GM21825 (cell line): ENCODE measurements around the gene MMS19.
"Not testable (repeated sequence)": the region's sequence is repeated elsewhere in the genome, so short reads cannot be mapped to it uniquely, and the experiment has no call there.

Source experiments
- ATAC-seq: cut with Tn5 transposase; IDR thresholded peaks from one replicate; pipeline ENCODE4 v1.9.1; 2021; ENCODE audit warnings: mild to moderate bottlenecking, moderate library complexity; ENCODE audit not compliant: unreplicated experiment

Gene MMS19

DNA sequence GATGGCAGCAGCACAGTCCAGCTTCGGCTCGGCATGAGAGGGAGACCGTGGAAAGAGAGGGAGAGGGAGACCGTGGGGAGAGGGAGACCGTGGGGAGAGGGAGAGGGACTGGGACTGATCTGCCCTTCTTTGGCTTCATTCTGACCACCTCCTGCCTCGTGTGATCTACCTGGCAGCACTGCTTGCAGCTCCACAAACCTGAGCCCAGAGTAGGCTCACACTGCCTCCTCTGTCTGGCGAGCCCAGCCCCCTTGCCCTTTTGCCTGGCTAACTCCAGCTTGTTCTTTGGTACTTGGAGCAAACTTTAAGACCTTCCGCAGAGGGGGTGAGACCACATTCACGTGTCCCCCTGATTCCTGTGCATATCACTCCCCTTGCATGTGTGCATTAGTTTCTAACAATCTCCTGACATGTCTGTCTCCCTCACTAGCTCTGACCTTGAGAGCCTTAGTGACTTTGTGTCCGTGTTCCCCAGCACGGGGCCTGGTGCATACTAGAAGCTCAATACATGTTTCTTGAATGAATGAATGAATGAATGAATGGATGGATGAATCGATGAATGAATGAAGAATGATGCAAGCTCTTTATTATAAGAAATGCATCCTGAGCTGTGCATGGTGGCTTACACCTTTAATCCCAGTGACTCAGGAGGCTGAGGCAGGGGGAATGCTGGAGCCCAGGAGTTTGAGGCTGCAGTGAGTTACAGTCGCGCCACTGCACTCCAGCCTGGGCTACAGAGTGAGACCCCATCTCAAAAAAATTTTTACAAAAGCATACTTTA is 31.7 kb upstream of the MMS19 start:
- ATAC-seq, result no peak

DNA sequence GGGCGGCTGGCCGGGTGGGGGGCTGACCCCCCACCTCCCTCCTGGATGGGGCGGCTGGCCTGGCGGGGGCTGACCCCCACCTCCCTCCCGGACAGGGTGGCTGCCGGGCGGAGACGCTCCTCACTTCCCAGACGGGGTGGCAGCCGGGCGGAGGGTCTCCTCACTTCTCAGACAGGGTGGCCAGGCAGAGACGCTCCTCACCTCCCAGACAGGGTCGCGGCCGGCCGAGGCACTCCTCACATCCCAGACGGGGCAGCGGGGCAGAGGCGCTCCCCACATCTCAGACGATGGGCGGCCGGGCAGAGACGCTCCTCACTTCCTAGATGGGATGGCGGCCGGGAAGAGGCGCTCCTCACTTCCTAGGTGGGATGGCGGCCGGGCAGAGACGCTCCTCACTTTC is 30.7 kb upstream of the MMS19 start:
- ATAC-seq, result not testable (repeated sequence)

DNA sequence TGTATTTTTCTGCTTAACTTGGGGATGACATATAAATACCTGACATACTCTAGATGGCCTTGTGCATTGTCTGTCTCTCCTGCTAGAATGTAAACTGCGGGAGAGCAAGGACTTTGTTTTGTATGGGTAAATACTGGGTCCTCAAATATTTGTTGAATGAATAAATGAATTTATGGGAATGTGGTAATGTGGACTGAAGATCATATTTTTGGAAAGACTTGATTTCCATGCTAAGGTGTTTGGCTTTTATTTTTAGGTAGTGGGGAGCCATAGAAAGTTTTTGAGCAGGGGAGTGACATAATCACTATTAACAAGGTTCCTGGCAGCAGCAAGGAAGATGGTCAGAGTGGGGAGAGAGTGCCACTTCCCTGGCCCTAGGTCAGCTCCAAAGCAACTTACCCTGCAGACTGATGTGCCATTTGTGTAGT is 27.5 kb upstream of the MMS19 start:
- ATAC-seq, result no peak

- ATAC-seq, result no peak
Measured at GRCh38 chr10:97525086-97525485, 26.9 kb upstream of the MMS19 start.

DNA sequence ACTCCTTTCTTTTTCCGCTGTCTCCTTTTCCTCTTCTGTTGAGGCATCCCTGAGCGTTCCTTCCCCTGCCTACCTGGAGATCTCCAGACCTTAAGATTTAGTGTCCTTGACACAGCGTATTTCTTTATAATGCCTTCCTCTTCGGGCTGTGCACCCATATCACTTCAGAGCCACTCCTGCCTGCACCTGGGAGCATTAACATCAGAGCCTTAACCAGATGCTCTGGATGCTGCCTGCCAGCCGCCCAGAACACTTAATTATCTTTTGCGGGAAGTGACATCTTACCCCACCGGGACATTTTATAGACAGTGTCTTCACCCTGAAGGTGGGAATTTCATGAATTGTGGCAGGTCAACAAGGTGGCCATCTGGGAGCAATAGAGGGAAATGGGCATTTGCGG is 24.7 kb upstream of the MMS19 start:
- no peak for ATAC-seq

- no peak for ATAC-seq
Measured at GRCh38 chr10:97522071-97522470, 23.8 kb upstream of the MMS19 start.

GRCh38 chr10:97520978-97521761 is 22.9 kb upstream of the MMS19 start:
- no peak for ATAC-seq

- ATAC-seq, result no peak
Measured at GRCh38 chr10:97520520-97520919, 22.3 kb upstream of the MMS19 start.

GRCh38 chr10:97519342-97519741 is 21.1 kb upstream of the MMS19 start:
- ATAC-seq, result no peak

GRCh38 chr10:97518301-97519043 is 20.2 kb upstream of the MMS19 start:
- no peak for ATAC-seq

DNA sequence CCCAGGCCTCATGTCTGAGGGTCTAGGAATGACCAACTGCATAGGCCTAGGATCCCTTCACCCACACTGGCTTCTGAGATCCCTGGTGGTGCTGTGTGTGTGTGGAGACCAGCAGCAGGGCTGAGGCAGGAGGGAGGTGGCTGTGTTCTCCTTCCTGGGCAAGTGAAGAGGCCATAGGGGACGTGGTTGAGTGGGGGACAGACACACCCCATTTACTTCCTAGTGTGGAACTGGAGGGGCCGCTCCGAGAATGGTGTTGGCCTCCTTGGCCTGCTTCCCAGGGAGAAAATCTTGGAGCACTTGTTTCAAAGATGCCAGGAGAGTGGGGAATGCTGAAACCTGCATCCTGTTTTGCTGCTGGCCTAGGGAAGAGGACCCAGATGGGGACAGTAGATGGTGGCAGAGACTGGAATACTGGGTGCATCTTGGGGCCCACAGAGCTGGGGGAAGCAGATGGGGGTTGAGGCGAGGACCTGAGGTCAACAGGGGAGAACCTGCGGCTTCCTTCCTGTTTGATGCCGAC is 19.6 kb upstream of the MMS19 start:
- ATAC-seq, result no peak

- ATAC-seq, result no peak
Measured at GRCh38 chr10:97517096-97517750, 19.0 kb upstream of the MMS19 start.

- no peak for ATAC-seq
Measured at GRCh38 chr10:97515271-97515978, 17.2 kb upstream of the MMS19 start.

DNA sequence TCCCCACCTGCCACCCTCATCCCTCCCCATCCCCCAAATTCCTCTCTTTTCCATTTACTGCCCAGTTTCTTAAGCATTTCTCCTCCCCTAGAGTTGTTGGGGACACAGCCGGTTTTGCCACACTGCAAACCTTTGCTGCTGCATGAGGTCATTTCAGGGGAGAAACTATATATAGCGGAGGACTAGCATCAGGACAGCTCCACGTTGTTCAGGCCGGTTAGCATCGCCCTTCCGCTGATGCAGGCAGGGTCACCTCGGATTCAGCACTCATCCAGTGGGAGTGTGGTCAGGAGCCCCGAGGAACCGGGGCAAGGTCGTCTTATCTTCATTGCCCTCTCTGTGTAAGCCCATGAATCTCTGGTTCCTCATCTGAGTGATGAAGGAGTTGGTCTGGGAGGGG is 16.1 kb upstream of the MMS19 start:
- ATAC-seq, result no peak

DNA sequence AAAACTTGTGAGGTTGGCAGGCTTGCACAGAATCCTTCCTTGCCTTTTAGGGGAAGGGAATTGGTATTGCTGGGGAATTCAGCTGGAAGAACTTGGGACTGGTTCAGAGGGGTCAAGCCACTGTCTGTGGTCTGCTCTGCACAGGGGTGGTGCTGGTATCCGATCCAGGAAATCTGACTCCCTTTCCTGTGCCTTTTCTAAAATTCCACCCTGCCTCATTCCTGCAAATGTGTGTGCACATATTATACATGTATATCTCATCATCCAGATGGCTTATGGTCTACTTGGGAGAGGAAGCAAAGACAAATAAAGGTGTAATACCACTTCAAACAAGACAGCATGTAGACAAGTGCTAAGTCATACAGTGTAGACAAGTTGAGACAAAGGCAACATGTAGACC is 14.8 kb upstream of the MMS19 start:
- no peak for ATAC-seq

DNA sequence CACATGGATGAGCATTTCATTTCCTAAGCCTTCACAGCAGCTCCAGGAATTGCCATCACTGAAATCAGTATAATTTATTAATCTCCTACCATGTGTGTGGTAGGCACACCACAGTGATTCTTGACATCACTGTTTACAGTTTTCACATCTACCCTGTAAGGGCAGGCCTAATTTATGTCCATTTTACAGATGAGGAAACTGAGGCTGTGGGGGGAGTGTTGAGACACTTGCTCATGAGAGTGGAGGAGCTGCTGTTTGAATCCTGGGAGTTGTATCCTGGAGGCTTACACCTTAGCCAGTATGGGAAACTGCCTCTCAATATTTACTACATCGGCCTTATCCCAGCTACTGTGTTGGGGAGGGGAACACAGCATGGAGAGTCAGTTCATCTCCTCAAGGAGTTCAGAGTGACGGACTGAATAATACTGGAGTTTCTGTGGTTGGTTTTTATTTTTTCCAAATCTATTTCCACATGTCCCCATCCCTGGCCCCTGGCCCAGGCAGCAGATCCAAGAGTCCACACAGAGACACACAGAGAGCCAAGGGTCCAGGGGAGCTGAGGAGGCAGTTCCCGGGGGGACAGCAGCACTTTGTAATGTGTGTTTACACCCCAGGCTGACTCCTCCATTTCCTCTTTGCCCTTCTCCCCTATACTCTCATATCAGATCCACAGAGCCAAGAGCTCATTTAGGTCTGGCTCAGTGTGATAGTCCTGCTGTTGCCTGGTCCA is 13.7 kb upstream of the MMS19 start:
- ATAC-seq, result no peak

DNA sequence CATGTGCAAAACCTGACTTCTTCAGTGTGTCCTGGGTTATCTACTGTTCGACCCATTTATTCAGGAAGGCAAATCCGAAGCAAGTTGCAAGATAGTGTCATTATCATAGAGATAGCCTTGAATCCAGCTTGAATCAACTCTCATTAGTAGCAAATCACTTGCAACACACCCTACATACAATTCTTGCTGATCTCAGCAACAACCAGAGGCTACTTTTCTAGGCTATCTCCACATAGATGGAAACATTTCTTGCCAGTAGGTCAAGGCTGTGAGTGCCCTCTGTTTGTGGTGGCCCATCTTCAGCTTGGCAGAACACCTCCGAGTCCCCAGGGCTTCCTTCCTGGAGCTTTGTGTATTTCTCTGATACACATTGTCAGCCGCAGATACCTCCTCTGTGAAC is 12.5 kb upstream of the MMS19 start:
- no peak for ATAC-seq

DNA sequence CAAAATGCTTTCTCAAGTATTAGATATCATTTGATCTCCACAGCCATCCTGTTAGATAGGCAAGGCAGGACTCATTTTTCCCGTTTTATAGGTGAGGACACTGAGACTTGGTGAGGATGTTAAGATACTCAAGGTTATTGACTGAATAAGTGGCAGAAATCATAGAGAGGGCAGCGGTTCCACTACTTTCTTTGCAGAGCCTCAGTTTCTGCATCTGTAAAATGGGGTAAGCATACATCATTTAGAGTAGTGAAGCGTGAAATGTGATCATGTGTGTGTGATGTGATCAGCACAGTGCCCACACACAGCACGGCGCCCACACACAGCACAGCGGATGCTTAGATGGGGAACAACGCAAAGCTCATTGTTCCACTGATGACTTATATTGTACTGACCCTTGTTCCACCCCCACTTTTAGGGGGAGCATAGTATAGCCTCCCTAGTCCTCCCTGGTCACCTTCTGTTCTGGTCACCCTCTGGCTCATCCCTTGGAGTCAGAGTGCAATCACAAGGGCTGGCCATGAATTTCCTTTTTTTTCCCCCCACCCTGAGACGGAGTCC is 11.0 kb upstream of the MMS19 start:
- no peak for ATAC-seq

- no peak for ATAC-seq
Measured at GRCh38 chr10:97508342-97508741, 10.1 kb upstream of the MMS19 start.
